ENCODE results near the gene ATP11C.
"Not testable (repeated sequence)": the region's sequence is repeated elsewhere in the genome, so short reads cannot be mapped to it uniquely, and the experiment has no call there.

ATP11C gene

GRCh38 chrX:139924069-139924695, 8.7 kb downstream of the ATP11C start:
- DNase-seq (ENCODE audit: low spot score): no peak

GRCh38 chrX:139921142-139921541, 11.7 kb downstream of the ATP11C start:
- DNase-seq (ENCODE audit: low spot score): not testable (repeated sequence)

GRCh38 chrX:139920316-139920715, 12.5 kb downstream of the ATP11C start:
- no peak for DNase-seq (ENCODE audit: low spot score)

DNA sequence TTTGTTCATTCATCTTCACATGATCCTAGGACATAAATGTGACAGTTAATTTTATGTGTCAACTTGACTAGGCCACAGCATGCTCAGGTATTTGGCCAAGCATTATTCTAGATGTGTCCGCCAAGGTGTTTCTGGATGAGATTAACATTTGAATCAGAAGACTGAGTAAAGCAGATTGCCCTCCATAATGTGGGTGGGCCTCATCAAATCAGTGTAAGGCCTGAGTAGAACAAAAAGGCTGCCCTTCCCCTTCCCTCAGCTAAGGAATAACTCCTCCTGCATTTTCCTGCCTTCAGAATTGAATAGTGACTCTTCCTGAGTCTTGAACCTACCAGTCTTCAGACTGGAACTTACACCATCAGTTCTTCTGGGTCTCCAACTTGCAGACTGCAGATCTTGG, 18.4 kb downstream of the ATP11C start:
- no peak for DNase-seq (ENCODE audit: low spot score)

- no peak for DNase-seq (ENCODE audit: low spot score)
Measured at GRCh38 chrX:139909712-139910111, 23.1 kb downstream of the ATP11C start.

GRCh38 chrX:139907078-139907477, 25.8 kb downstream of the ATP11C start:
- DNase-seq (ENCODE audit: low spot score): no peak

- no peak for DNase-seq (ENCODE audit: low spot score)
Measured at GRCh38 chrX:139905743-139906142, 27.1 kb downstream of the ATP11C start.

GRCh38 chrX:139905051-139905450, 27.8 kb downstream of the ATP11C start:
- DNase-seq (ENCODE audit: low spot score): no peak

- no peak for DNase-seq (ENCODE audit: low spot score)
Measured at GRCh38 chrX:139903210-139903609, 29.6 kb downstream of the ATP11C start.

- no peak for DNase-seq (ENCODE audit: low spot score)
Measured at GRCh38 chrX:139902559-139902958, 30.3 kb downstream of the ATP11C start.

GRCh38 chrX:139898334-139898733, 34.5 kb downstream of the ATP11C start:
- DNase-seq (ENCODE audit: low spot score): no peak

GRCh38 chrX:139892512-139892911, 40.3 kb downstream of the ATP11C start:
- DNase-seq (ENCODE audit: low spot score): no peak

- no peak for DNase-seq (ENCODE audit: low spot score)
Measured at GRCh38 chrX:139890991-139891700, 41.7 kb downstream of the ATP11C start.

- no peak for DNase-seq (ENCODE audit: low spot score)
Measured at GRCh38 chrX:139889760-139890159, 43.1 kb downstream of the ATP11C start.

- no peak for DNase-seq (ENCODE audit: low spot score)
Measured at GRCh38 chrX:139883984-139884383, 48.9 kb downstream of the ATP11C start.

DNA sequence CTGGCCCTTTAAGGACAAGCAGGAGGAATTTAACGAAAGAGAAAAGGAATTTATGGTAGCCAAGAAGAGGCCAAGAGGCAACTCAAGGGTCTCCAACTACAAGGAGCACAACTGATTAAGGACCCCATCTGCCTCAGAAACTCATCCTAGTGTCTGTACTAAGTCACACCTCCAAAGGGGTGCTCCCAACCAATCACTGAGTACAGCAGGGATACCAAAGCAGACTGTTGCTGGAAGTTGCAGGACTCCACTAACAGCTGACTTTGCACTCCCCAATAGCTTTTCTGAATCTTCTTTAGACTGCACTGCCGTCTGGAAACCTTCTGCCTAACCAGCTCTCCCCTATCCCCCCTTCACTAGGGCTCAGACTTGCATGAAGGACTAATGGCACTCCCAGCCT, 50.6 kb downstream of the ATP11C start:
- DNase-seq (ENCODE audit: low spot score): no peak

GRCh38 chrX:139881572-139881971, 51.3 kb downstream of the ATP11C start:
- DNase-seq (ENCODE audit: low spot score): no peak

- DNase-seq (ENCODE audit: low spot score): no peak
Measured at GRCh38 chrX:139881130-139881529, 51.7 kb downstream of the ATP11C start.

- DNase-seq (ENCODE audit: low spot score): no peak
Measured at GRCh38 chrX:139877710-139878414, 55.0 kb downstream of the ATP11C start.

DNA sequence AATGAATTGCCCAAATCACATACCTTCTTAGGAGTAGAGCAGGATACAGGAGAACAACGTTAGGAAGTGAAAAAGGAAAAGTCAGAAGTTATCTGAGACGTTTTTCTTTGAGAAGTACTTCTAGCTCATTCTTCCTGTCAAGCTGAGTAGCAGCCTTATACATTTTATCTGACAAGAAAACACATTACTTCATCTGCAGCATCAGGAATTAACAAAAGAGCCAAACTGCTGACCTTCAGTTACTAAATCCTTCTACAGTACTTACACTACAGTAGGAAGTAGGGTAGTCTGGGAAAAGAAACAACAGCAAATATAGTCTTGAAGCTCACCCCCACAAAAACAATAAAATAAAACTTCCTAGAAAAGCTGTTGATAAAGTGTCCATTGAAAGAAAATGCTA, 57.0 kb downstream of the ATP11C start:
- no peak for DNase-seq (ENCODE audit: low spot score)

- DNase-seq (ENCODE audit: low spot score): no peak
Measured at GRCh38 chrX:139869796-139870195, 63.1 kb downstream of the ATP11C start.

- DNase-seq (ENCODE audit: low spot score): no peak
Measured at GRCh38 chrX:139864640-139865039, 68.2 kb downstream of the ATP11C start.

- DNase-seq (ENCODE audit: low spot score): no peak
Measured at GRCh38 chrX:139862208-139862607, 70.6 kb downstream of the ATP11C start.
